Ishikawa (cell line): Measurements from ENCODE around the gene MINDY3.

Experiments
- EGR1 ChIP-seq: IDR thresholded peaks from 2 replicates; pipeline ENCODE4 v1.6.1; 2012
- RAD21 ChIP-seq: IDR thresholded peaks from 2 replicates; pipeline ENCODE4 v1.6.1; 2012; ENCODE audit warnings: low read depth

DNA sequence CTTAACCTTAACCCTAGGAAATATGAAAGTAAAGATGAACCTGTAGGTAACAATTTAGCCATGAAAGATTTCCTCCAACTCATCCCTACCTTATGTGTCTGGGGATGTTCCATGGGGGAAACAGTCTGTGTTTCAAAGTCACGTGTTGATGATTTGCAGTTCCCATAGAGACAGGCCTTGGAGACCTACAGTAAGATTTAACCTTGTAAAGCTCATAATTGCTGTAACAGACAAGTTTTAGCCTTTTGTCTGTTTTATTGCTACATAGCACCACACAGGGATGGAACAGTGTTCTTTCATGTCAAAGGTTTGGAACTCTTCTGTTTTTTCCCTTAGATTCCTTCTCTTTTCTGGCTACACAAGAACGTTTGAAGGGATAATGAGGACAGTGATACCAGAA is 105.4 kb downstream of the MINDY3 start:
- no peak for TF ChIP-seq RAD21
- TF ChIP-seq EGR1: no peak
